Measurements from ENCODE around the gene ZNF488. TPM values are rescaled to one million over a fixed set of nuclear protein-coding genes. Genes with fewer than 3 reads are reported as not detected.

The ZNF488 gene
- total RNA-seq, 2 donors from 2014 or later: 0.08 to 0.11 TPM

- H3K27ac Mint-ChIP-seq: no peak overlapping the region
- H3K4me3 Mint-ChIP-seq: no peak overlapping the region
- no peaks in the 10 kb centered on the region for H3K9me3 Mint-ChIP-seq
- H3K36me3 Mint-ChIP-seq (ENCODE audit: low read depth): no peaks in the 10 kb centered on the region
- ATAC-seq (replicated peaks): no peak
- no peaks in the 10 kb centered on the region for H3K27me3 Mint-ChIP-seq
- no peaks in the 10 kb centered on the region for H3K4me1 Mint-ChIP-seq
Observed at GRCh38 chr10:47347303-47347675, 36.8 kb downstream of the ZNF488 start.

GRCh38 chr10:47346581-47347302, 37.4 kb downstream of the ZNF488 start:
- Mint-ChIP-seq H3K9me3 (no peaks in the 10 kb centered on the region), H3K36me3 (ENCODE audit: low read depth) (no peaks in the 10 kb centered on the region), H3K27ac (no peak overlapping the region), H3K27me3 (no peaks in the 10 kb centered on the region), H3K4me1 (no peaks in the 10 kb centered on the region), H3K4me3 (no peak overlapping the region)
- ATAC-seq (replicated peaks): no peak

GRCh38 chr10:47344996-47345870, 38.9 kb downstream of the ZNF488 start:
- Mint-ChIP-seq H3K4me1 (no peaks in the 10 kb centered on the region), H3K27ac (no peak overlapping the region), H3K27me3 (peaks cover 6% of the 10 kb centered on the region), H3K9me3 (no peaks in the 10 kb centered on the region), H3K36me3 (ENCODE audit: low read depth) (no peaks in the 10 kb centered on the region), H3K4me3 (no peak overlapping the region)
- no peak for ATAC-seq (replicated peaks)

GRCh38 chr10:47340608-47341170, 43.4 kb downstream of the ZNF488 start:
- peaks cover 20% of the 10 kb centered on the region for H3K27me3 Mint-ChIP-seq
- no peaks in the 10 kb centered on the region for H3K36me3 Mint-ChIP-seq (ENCODE audit: low read depth)
- H3K4me3 Mint-ChIP-seq: no peak overlapping the region
- peak; percentile 63 for ATAC-seq (replicated peaks)
- H3K4me1 Mint-ChIP-seq: no peaks in the 10 kb centered on the region
- no peak overlapping the region for H3K27ac Mint-ChIP-seq
- no peaks in the 10 kb centered on the region for H3K9me3 Mint-ChIP-seq

GRCh38 chr10:47339759-47340607, 44.1 kb downstream of the ZNF488 start:
- Mint-ChIP-seq H3K9me3 (no peaks in the 10 kb centered on the region), H3K4me3 (no peak overlapping the region), H3K27me3 (peaks cover 22% of the 10 kb centered on the region), H3K36me3 (ENCODE audit: low read depth) (no peaks in the 10 kb centered on the region), H3K4me1 (no peaks in the 10 kb centered on the region), H3K27ac (no peak overlapping the region)
- no peak for ATAC-seq (replicated peaks)

GRCh38 chr10:47339186-47339735, 44.8 kb downstream of the ZNF488 start:
- no peaks in the 10 kb centered on the region for H3K4me1 Mint-ChIP-seq
- H3K27me3 Mint-ChIP-seq: peaks cover 27% of the 10 kb centered on the region
- no peak overlapping the region for H3K4me3 Mint-ChIP-seq
- no peak for ATAC-seq (replicated peaks)
- no peaks in the 10 kb centered on the region for H3K9me3 Mint-ChIP-seq
- no peak overlapping the region for H3K27ac Mint-ChIP-seq
- H3K36me3 Mint-ChIP-seq (ENCODE audit: low read depth): no peaks in the 10 kb centered on the region

GRCh38 chr10:47337310-47337709, 46.8 kb downstream of the ZNF488 start:
- Mint-ChIP-seq H3K4me3 (no peak overlapping the region), H3K27ac (no peak overlapping the region), H3K9me3 (no peaks in the 10 kb centered on the region), H3K36me3 (ENCODE audit: low read depth) (no peaks in the 10 kb centered on the region), H3K4me1 (no peaks in the 10 kb centered on the region), H3K27me3 (peaks cover 27% of the 10 kb centered on the region)
- ATAC-seq (replicated peaks): no peak

GRCh38 chr10:47336387-47337134, 47.5 kb downstream of the ZNF488 start:
- Mint-ChIP-seq H3K4me3 (no peak overlapping the region), H3K9me3 (no peaks in the 10 kb centered on the region), H3K36me3 (ENCODE audit: low read depth) (no peaks in the 10 kb centered on the region), H3K4me1 (no peaks in the 10 kb centered on the region), H3K27ac (no peak overlapping the region), H3K27me3 (peaks cover 27% of the 10 kb centered on the region)
- ATAC-seq (replicated peaks): no peak

- H3K27me3 Mint-ChIP-seq: peaks cover 26% of the 10 kb centered on the region
- no peaks in the 10 kb centered on the region for H3K36me3 Mint-ChIP-seq (ENCODE audit: low read depth)
- no peaks in the 10 kb centered on the region for H3K4me1 Mint-ChIP-seq
- no peak overlapping the region for H3K27ac Mint-ChIP-seq
- no peak overlapping the region for H3K4me3 Mint-ChIP-seq
- ATAC-seq (replicated peaks): no peak
- no peaks in the 10 kb centered on the region for H3K9me3 Mint-ChIP-seq
Observed at GRCh38 chr10:47335906-47336305, 48.2 kb downstream of the ZNF488 start.

GRCh38 chr10:47334466-47335295, 49.4 kb downstream of the ZNF488 start:
- H3K9me3 Mint-ChIP-seq: no peaks in the 10 kb centered on the region
- peaks cover 17% of the 10 kb centered on the region for H3K27me3 Mint-ChIP-seq
- no peak for ATAC-seq (replicated peaks)

GRCh38 chr10:47333532-47333931, 50.6 kb downstream of the ZNF488 start:
- no peak for ATAC-seq (replicated peaks)
- Mint-ChIP-seq H3K4me3 (no peak overlapping the region), H3K9me3 (no peaks in the 10 kb centered on the region), H3K36me3 (ENCODE audit: low read depth) (no peaks in the 10 kb centered on the region), H3K4me1 (no peaks in the 10 kb centered on the region), H3K27me3 (peaks cover 14% of the 10 kb centered on the region), H3K27ac (no peak overlapping the region)

More at GRCh38 chr10:47334466-47335295, 49.4 kb downstream of the ZNF488 start:
- Mint-ChIP-seq H3K4me1 (no peaks in the 10 kb centered on the region), H3K27ac (no peak overlapping the region), H3K36me3 (ENCODE audit: low read depth) (no peaks in the 10 kb centered on the region), H3K4me3 (no peak overlapping the region)

- H3K36me3 Mint-ChIP-seq (ENCODE audit: low read depth): no peaks in the 10 kb centered on the region
- no peak overlapping the region for H3K27ac Mint-ChIP-seq
- no peak overlapping the region for H3K4me3 Mint-ChIP-seq
- H3K27me3 Mint-ChIP-seq: peaks cover 14% of the 10 kb centered on the region
- ATAC-seq (replicated peaks): no peak
- H3K9me3 Mint-ChIP-seq: no peaks in the 10 kb centered on the region
- H3K4me1 Mint-ChIP-seq: no peaks in the 10 kb centered on the region
Observed at GRCh38 chr10:47332946-47333345, 51.1 kb downstream of the ZNF488 start.

GRCh38 chr10:47332371-47332770, 51.7 kb downstream of the ZNF488 start:
- H3K27me3 Mint-ChIP-seq: peaks cover 14% of the 10 kb centered on the region
- H3K4me1 Mint-ChIP-seq: no peaks in the 10 kb centered on the region
- H3K36me3 Mint-ChIP-seq (ENCODE audit: low read depth): no peaks in the 10 kb centered on the region
- no peak for ATAC-seq (replicated peaks)
- no peak overlapping the region for H3K4me3 Mint-ChIP-seq
- no peak overlapping the region for H3K27ac Mint-ChIP-seq
- no peaks in the 10 kb centered on the region for H3K9me3 Mint-ChIP-seq
